Measurements from ENCODE around the gene GLMP. TPM values are rescaled to one million over a fixed set of nuclear protein-coding genes. Genes with fewer than 3 reads are reported as not detected.
A peak's percentile ranks its signal among the peaks of the same experiment; 100 is the strongest.

GLMP gene
- total RNA-seq, 1 experiment from 2014 or later, result 60.3 TPM

- H3K9me3 Mint-ChIP-seq, result no peaks in the 10 kb centered on the region
- CTCF ChIA-PET, result interaction anchor here (0.7 to 2.0 kb wide), 3 partner anchors 14 to 176 kb away, joined by 3 to 10 read pairs (median 3); no protein-coding TSS in a partner anchor
- ATAC-seq (no peak), DNase-seq (ENCODE audit: low spot score) (no peak)
- TF ChIP-seq ATF1 (CRISPR knock-in tag; IDR thresholded peaks at IDR 0.05), result no peak
- TF ChIP-seq, protein P1, sequence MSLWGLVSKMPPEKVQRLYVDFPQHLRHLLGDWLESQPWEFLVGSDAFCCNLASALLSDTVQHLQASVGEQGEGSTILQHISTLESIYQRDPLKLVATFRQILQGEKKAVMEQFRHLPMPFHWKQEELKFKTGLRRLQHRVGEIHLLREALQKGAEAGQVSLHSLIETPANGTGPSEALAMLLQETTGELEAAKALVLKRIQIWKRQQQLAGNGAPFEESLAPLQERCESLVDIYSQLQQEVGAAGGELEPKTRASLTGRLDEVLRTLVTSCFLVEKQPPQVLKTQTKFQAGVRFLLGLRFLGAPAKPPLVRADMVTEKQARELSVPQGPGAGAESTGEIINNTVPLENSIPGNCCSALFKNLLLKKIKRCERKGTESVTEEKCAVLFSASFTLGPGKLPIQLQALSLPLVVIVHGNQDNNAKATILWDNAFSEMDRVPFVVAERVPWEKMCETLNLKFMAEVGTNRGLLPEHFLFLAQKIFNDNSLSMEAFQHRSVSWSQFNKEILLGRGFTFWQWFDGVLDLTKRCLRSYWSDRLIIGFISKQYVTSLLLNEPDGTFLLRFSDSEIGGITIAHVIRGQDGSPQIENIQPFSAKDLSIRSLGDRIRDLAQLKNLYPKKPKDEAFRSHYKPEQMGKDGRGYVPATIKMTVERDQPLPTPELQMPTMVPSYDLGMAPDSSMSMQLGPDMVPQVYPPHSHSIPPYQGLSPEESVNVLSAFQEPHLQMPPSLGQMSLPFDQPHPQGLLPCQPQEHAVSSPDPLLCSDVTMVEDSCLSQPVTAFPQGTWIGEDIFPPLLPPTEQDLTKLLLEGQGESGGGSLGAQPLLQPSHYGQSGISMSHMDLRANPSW (CRISPR knock-in tag; conservative IDR thresholded peaks at IDR 0.05; ENCODE audit: low read depth), result no peak
- TF ChIP-seq TEAD1 (CRISPR knock-in tag; IDR thresholded peaks at IDR 0.05), result no peak
- TF ChIP-seq ESRRA (CRISPR knock-in tag; IDR thresholded peaks at IDR 0.05; ENCODE audit: borderline replicate concordance), result no peak
- H3K4me1 Mint-ChIP-seq, result no peaks in the 10 kb centered on the region
- peaks cover 35% of the 10 kb centered on the region for H3K36me3 Mint-ChIP-seq
- H3K27ac Mint-ChIP-seq, result no peak overlapping the region
- POLR2A ChIA-PET, result interaction anchor here (0.7 kb wide), 1 partner anchor 48 kb away, joined by 3 read pairs; no protein-coding TSS in a partner anchor
- H3K4me3 Mint-ChIP-seq, result no peak overlapping the region
- no peaks in the 10 kb centered on the region for H3K27me3 Mint-ChIP-seq (ENCODE audit: low read depth)
Observed at GRCh38 chr1:156305215-156305614, 9.7 kb upstream of the GLMP start.

DNA sequence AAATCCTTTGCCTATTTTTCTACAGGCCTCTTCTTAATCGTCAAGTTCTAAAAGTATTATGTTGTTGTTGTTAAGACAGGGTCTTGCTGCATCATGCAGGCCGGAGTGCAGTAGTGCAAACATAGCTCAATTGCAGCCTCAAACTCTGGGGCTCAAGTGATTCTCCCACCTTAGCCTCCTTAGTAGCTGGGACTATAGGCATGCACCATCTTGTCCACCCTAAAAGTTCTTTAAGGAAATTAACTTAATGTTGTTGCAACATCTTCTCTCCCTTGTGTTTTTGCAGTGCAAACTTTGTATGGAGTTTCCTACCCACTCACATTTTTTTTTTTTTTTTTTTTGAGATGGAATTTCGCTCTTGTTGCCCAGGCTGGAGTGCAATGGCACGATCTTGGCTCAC is 7.8 kb upstream of the GLMP start:
- Mint-ChIP-seq H3K27me3 (ENCODE audit: low read depth) (no peaks in the 10 kb centered on the region; the same call in 1 of the 2 replicates), H3K9me3 (no peaks in the 10 kb centered on the region), H3K27ac (peak overlapping the region; percentile 60; the same call in 1 of the 2 replicates), H3K4me3 (no peak overlapping the region), H3K36me3 (peaks cover 21% of the 10 kb centered on the region), H3K4me1 (no peaks in the 10 kb centered on the region)
- no peak for DNase-seq (ENCODE audit: low spot score)
- ATAC-seq, result no peak
- ChIA-PET CTCF (interaction anchor here (0.7 to 1.2 kb wide), 3 partner anchors 16 to 143 kb away, joined by 3 to 4 read pairs (median 3); partner anchors contain the start of gene SMG5), POLR2A (no interaction called here)
- TF ChIP-seq JUN (CRISPR knock-in tag; IDR thresholded peaks at IDR 0.05) (no peak), ZNF532 (CRISPR knock-in tag; IDR thresholded peaks at IDR 0.05; ENCODE audit: borderline replicate concordance) (no peak), ZNF423 (CRISPR knock-in tag; IDR thresholded peaks at IDR 0.05) (no peak), NFATC4 (CRISPR knock-in tag; IDR thresholded peaks at IDR 0.05) (no peak), ESRRA (CRISPR knock-in tag; IDR thresholded peaks at IDR 0.05; ENCODE audit: borderline replicate concordance) (no peak)

DNA sequence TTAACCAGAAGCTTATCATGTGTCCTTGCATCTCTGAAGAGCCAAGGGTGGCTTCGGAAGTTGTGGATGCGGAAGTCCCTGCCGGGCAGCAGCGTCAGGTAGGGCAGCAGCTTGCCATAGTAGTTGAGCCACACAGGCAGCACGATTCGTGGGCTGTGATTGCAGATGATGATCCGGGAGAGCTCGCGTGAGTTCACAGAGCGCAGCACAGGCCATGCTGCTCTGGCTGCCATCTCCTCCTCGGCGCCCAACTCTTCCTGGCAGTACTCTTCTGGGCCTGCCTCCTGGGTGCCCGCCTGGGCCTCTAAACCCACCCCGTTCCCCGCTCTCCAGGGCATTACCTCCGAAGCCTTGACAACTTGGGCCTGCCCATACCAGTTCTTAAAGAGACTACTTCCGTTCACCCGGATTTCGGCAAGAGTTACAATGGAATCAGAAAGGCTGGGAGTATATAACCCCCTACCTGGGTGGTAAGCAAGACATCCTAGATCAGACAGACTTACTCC is 3.4 kb upstream of the GLMP start, which contains the start of gene VHLL:
VHLL (minus strand) TSS at position 456 of the 506 bp plus-strand sequence; CDS start at position 338, 118 bp downstream.
- H3K4me3 Mint-ChIP-seq, result no peak within 1 kb of the TSS
- peaks cover 5% of the 10 kb centered on the region for H3K4me1 Mint-ChIP-seq
- no peak for ATAC-seq
- H3K36me3 Mint-ChIP-seq, result no peaks in the 10 kb centered on the region
- H3K27me3 Mint-ChIP-seq (ENCODE audit: low read depth), result no peaks in the 10 kb centered on the region; the same call in 1 of the 2 replicates
- no peak for DNase-seq (ENCODE audit: low spot score)
- TF ChIP-seq FOXK1 (CRISPR knock-in tag; IDR thresholded peaks at IDR 0.05) (no peak), GABPB1 (CRISPR knock-in tag; IDR thresholded peaks at IDR 0.05) (no peak), ZNF671 (CRISPR knock-in tag; IDR thresholded peaks at IDR 0.05) (no peak), FOXJ3 (CRISPR knock-in tag; IDR thresholded peaks at IDR 0.05; ENCODE audit: borderline replicate concordance) (no peak), ZNF423 (CRISPR knock-in tag; IDR thresholded peaks at IDR 0.05) (no peak), KAT7 (CRISPR knock-in tag; IDR thresholded peaks at IDR 0.05; ENCODE audit: borderline replicate concordance) (no peak), ZNF317 (CRISPR knock-in tag; IDR thresholded peaks at IDR 0.05; ENCODE audit: borderline replicate concordance, low read depth) (no peak), NR1H2 (CRISPR knock-in tag; IDR thresholded peaks at IDR 0.05) (no peak), NR3C1 (CRISPR knock-in tag; conservative IDR thresholded peaks at IDR 0.05; ENCODE audit: low read depth) (no peak), JUN (CRISPR knock-in tag; IDR thresholded peaks at IDR 0.05) (no peak), TEAD1 (CRISPR knock-in tag; IDR thresholded peaks at IDR 0.05) (no peak), ESRRA (CRISPR knock-in tag; IDR thresholded peaks at IDR 0.05; ENCODE audit: borderline replicate concordance) (no peak), TP53 (CRISPR knock-in tag; IDR thresholded peaks at IDR 0.05) (no peak)
- TF ChIP-seq, protein P2, sequence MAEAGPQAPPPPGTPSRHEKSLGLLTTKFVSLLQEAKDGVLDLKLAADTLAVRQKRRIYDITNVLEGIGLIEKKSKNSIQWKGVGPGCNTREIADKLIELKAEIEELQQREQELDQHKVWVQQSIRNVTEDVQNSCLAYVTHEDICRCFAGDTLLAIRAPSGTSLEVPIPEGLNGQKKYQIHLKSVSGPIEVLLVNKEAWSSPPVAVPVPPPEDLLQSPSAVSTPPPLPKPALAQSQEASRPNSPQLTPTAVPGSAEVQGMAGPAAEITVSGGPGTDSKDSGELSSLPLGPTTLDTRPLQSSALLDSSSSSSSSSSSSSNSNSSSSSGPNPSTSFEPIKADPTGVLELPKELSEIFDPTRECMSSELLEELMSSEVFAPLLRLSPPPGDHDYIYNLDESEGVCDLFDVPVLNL (CRISPR knock-in tag; IDR thresholded peaks at IDR 0.05; ENCODE audit: borderline replicate concordance, low read depth), result no peak
- TF ChIP-seq, protein P3, sequence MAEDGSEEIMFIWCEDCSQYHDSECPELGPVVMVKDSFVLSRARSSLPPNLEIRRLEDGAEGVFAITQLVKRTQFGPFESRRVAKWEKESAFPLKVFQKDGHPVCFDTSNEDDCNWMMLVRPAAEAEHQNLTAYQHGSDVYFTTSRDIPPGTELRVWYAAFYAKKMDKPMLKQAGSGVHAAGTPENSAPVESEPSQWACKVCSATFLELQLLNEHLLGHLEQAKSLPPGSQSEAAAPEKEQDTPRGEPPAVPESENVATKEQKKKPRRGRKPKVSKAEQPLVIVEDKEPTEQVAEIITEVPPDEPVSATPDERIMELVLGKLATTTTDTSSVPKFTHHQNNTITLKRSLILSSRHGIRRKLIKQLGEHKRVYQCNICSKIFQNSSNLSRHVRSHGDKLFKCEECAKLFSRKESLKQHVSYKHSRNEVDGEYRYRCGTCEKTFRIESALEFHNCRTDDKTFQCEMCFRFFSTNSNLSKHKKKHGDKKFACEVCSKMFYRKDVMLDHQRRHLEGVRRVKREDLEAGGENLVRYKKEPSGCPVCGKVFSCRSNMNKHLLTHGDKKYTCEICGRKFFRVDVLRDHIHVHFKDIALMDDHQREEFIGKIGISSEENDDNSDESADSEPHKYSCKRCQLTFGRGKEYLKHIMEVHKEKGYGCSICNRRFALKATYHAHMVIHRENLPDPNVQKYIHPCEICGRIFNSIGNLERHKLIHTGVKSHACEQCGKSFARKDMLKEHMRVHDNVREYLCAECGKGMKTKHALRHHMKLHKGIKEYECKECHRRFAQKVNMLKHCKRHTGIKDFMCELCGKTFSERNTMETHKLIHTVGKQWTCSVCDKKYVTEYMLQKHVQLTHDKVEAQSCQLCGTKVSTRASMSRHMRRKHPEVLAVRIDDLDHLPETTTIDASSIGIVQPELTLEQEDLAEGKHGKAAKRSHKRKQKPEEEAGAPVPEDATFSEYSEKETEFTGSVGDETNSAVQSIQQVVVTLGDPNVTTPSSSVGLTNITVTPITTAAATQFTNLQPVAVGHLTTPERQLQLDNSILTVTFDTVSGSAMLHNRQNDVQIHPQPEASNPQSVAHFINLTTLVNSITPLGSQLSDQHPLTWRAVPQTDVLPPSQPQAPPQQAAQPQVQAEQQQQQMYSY (CRISPR knock-in tag; IDR thresholded peaks at IDR 0.05), result no peak
- ChIA-PET POLR2A (no interaction called here), CTCF (no interaction called here)
- H3K9me3 Mint-ChIP-seq, result no peaks in the 10 kb centered on the region
- no peak within 1 kb of the TSS for H3K27ac Mint-ChIP-seq
